K562 (cell line): ENCODE results near the gene CDC45. TPM values are rescaled to one million over a fixed set of nuclear protein-coding genes. Genes with fewer than 3 reads are reported as not detected.

Experiments
- ARID4B ChIP-seq: sonication (generic); formaldehyde crosslinking; IDR thresholded peaks from 2 replicates; pipeline ENCODE4 v1.8.0; 2022; ENCODE audit warnings: mild to moderate bottlenecking, missing genetic modification reagents
- CBFB ChIP-seq: sonication (generic); formaldehyde crosslinking; IDR thresholded peaks from 2 replicates; pipeline ENCODE4 v1.4.0; 2020; ENCODE audit warnings: mild to moderate bottlenecking, missing genetic modification reagents
- GTF2B ChIP-seq: IDR thresholded peaks from 2 replicates; pipeline ENCODE4 v1.6.1; 2011; ENCODE audit not compliant: insufficient read length; ENCODE audit errors: extremely low read depth
- HDAC6 ChIP-seq: IDR thresholded peaks from 2 replicates; pipeline ENCODE4 v1.6.1; 2012; ENCODE audit warnings: low read depth, mild to moderate bottlenecking, control low read depth, inconsistent platforms, low read length, moderate library complexity
- HNRNPUL1 ChIP-seq: fragments of 200-400 bp; formaldehyde crosslinking; IDR thresholded peaks from 2 replicates; pipeline ENCODE4 v1.6.1; 2017; ENCODE audit warnings: low read length
- LARP7 ChIP-seq: fragments of 450-650 bp; IDR thresholded peaks from 2 replicates; pipeline ENCODE4 v1.6.1; 2016
- RAD51 ChIP-seq: fragments of 450-650 bp; IDR thresholded peaks from 2 replicates; pipeline ENCODE4 v1.7.1; 2016; ENCODE audit warnings: low read depth, mild to moderate bottlenecking, borderline replicate concordance
- TAF15 ChIP-seq: fragments of 200-400 bp; formaldehyde crosslinking; IDR thresholded peaks from 2 replicates; pipeline ENCODE4 v1.6.1; 2017; ENCODE audit warnings: mild to moderate bottlenecking, low read depth, low read length, moderate library complexity
- TCF7L2 ChIP-seq: fragments of 150-350 bp; IDR thresholded peaks from 2 replicates; pipeline ENCODE4 v1.6.1; 2016; ENCODE audit warnings: low read depth, mild to moderate bottlenecking, low read length, moderate library complexity
- ZFP1 ChIP-seq: fragments of 450-650 bp; formaldehyde crosslinking; IDR thresholded peaks from 2 replicates; pipeline ENCODE4 v1.4.0; 2020; ENCODE audit warnings: mild to moderate bottlenecking, mixed read lengths
- ZNF76 ChIP-seq: fragments of 250-450 bp; sonication (Bioruptor Pico); IDR thresholded peaks from 2 replicates; pipeline ENCODE4 v1.4.0; 2020; ENCODE audit warnings: mild to moderate bottlenecking, moderate library complexity, borderline replicate concordance
- polyA plus RNA-seq, 8 experiments: library from polyadenylated mRNA; depleted of rRNA in 4 of 8; stranded (reverse) in 5 of 8; unstranded in 3 of 8; fragments of >200 nt; fragmentation: Nextera tagmentation in 2 of 8; fragmentation: Illumina TruSeq in 1 of 8; extraction: Ambion mirVana in 2 of 8; extraction: Trizol in 1 of 8; gene quantifications; 2 replicates each; pipeline versions ENCODE4 v1.2.1 to v1.2.3, GENCODE V29; 2011 to 2014; ENCODE audit warnings: inconsistent platforms in 1 of 8, missing spikeins in 1 of 8
- total RNA-seq, 7 experiments: library from RNA; depleted of rRNA in 6 of 7; stranded (reverse); fragments of >200 nt in 6 of 7; fragmentation: Illumina TruSeq in 2 of 7; extraction: Trizol in 2 of 7; gene quantifications; 2 replicates each; pipeline versions ENCODE4 v1.2.1 to v1.2.3, GENCODE V29; 2011 to 2021; ENCODE audit warnings: low replicate concordance in 1 of 7

CDC45 gene
- total and polyA plus RNA-seq, 9 of the 15 experiments (the other 6 are each of a cell fraction or from before 2014, with no cell fraction given), result 251 to 580 (median 410) TPM

GRCh38 chr22:19470010-19470409 is 9.7 kb upstream of the CDC45 start (continued):
- TF ChIP-seq ARID4B (CRISPR knock-in tag), result no peak
- TF ChIP-seq CBFB (CRISPR knock-in tag), result no peak
- TF ChIP-seq GTF2B, result no peak
- TF ChIP-seq TAF15, result 0 out of 2 replicates have a peak, but pooled peaks have one; percentile 55
- TF ChIP-seq LARP7, result no peak
- TF ChIP-seq HDAC6, result 0 out of 2 replicates have a peak, but pooled peaks have one; percentile 23
- no peak for TF ChIP-seq HNRNPUL1
- no peak for TF ChIP-seq ZFP1 (CRISPR knock-in tag)
- TF ChIP-seq TCF7L2, result no peak
- no peak for TF ChIP-seq ZNF76
- TF ChIP-seq RAD51, result no peak
